Measurements from ENCODE around the gene MDFI.

The MDFI gene

GRCh38 chr6:41687501-41688175 is 49.4 kb downstream of the MDFI start:
- DNase-seq (ENCODE audit: low read depth in 2 of 2), result no peak

DNA sequence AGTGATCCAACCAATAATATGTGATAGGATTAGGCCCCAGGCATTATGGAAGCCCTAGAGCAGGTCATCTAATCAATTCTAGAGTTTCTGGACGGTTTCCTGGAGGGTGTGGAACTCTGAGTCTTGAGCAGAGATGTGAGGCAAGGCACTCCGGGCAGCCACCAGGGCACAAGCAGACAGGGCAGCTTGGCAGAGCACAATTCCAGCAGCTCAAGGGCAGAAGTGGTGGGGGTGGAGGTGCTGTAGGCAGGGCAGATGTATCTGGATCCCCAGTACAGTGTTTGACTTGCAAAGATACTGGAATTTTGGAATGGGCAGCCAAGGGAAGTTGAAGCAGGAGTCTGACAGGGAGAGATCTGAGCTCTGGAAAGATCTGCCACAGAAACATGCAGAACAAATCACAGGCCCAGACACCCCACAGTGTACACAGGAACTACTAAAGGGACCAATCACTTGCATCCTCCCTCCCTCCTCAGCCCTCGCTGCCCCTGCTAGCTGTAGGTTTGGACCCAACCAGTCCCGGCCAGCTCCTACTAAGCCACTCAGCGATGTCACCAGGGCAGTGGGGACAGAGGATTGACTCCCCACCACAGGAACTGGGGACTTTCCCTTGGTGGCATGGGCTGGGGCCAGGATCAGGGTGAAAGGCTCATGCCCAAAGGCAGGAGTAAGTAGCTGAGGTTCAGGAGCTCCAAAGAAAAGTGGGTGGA is 50.1 kb downstream of the MDFI start:
- DNase-seq (ENCODE audit: low read depth in 2 of 2), result no peak

- no peak for DNase-seq (ENCODE audit: low read depth in 2 of 2)
These were observed 51.1 kb downstream of the MDFI start for GRCh38 chr6:41689171-41690008.

DNA sequence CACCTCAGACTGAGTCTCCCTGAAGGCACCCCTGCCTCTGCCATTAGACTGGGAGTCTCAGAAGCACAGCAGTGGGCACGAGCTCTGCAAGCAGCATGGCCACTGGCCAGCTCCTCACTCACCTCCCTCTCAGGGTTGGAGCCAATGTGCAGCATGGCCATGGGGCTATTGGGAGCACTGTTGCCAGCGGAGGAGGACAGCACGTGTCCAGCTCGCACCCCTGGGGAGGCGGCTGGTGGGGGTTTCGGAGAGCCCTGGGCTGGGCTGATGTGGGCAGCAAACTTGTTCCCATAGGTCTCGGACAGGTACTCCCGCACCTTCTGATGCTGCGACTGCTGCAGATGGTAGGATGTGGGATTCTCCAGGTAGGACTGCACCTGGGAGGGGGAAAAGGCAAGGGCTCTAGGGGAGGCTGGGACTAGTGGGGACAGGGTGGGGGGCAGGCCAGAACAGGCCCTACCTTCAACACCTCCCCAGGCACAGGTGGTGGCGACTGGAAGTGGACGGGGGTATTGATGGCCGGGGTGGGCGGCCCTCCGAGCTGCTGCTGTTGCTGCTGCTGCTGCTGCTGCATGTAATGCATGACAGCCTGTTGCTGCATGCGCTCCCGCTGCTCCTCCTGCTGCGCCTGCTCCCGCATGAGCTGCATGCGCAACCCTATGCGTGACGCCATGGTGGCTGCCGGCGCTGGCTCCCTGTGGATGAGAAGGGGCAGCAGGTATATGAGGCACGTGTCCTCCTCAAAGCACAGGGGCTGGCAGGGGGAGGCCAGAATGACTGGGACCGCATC is 52.5 kb downstream of the MDFI start:
- no peak for DNase-seq (ENCODE audit: low read depth in 2 of 2)

- DNase-seq (ENCODE audit: low read depth in 2 of 2), result no peak
These were observed 53.3 kb downstream of the MDFI start for GRCh38 chr6:41691426-41692079.

- no peak for DNase-seq (ENCODE audit: low read depth in 2 of 2)
These were observed 53.9 kb downstream of the MDFI start for GRCh38 chr6:41692080-41692675.

- no peak for DNase-seq (ENCODE audit: low read depth in 2 of 2)
These were observed 54.5 kb downstream of the MDFI start for GRCh38 chr6:41692730-41693129.

DNA sequence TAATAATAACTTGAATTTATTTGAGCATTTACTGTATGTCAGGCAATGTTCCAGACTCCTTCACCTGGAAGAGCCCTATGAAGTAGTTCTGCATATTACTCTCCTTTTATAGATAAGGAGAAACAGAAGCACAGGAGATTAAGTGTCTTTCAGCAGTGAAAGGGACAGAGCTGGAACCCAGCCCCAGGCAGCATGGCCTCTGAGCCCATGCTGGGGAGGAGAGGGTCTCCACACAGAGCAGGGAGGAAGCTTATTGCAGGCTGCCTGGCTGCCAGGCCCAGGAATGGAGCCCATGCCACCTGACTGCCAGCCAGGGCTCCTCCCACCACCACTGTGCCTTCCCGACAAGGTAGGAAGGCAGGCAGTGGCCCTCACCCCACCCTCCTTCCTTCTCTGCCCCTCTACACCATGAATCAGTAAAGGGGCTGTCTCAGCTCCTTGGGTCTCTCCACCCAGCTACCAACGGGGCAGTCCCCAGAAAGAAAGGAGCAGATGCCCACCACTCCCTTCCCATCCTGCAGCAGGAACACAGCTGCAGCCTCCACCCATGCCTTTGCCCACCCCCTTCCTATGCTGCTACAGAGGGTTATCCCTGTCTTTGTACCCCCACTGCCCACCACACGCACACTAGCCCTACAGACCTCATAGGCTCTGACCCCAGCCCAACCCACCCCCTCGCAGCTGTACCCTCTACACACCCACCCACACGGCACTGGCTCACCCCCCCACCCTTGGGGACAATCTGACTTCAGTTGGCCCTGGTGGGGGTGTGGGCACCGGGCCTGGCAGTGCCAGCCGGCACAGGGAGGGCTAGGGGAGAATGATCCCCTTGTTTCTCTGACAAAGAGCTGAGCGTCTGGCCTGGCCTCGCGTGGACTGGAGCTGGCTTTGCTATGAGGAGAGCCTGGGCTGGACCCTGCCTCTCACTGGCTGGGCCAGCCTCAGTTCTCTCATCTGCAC is 55.3 kb downstream of the MDFI start:
- no peak for DNase-seq (ENCODE audit: low read depth in 2 of 2)

GRCh38 chr6:41694815-41695526 is 56.7 kb downstream of the MDFI start:
- no peak for DNase-seq (ENCODE audit: low read depth in 2 of 2)

DNA sequence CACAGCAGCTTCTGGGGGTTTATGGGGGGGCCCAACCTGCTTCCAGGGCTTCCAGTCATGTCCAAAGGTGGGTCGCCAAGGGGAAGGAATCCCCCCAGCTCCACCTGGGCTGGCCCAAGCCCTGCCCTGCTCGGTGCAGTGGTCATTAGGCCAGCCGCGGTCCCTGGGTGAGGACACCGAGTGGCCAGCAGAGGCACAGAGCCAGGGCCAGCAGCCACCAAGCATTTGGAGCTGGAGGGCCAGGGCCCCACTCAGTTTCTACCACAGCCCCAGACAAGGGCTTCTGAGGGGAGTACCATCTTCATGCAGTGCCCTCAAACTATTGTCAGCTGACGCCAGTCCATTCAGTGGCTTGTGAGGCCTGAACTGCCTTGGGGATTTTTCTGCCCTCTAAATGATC is 57.6 kb downstream of the MDFI start:
- no peak for DNase-seq (ENCODE audit: low read depth in 2 of 2)

DNA sequence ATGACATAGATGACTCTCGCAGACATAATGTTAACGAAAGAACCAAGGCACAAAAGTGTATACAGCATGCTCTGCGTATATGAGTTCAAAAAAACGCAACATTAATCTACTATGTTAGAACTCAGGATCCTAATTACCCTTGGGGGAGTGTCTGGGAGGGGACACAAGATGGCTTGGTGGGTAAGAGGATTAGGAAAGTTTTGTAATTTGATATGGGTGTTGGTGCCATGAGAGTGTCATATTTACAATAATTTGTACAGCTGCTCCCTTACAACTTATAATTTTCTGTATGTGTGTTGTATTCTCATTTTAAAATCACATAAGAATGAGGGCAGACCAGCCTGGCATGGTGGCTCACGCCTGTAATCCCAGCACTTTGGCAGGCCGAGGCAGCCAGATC is 58.5 kb downstream of the MDFI start:
- DNase-seq (ENCODE audit: low read depth in 2 of 2), result no peak

- DNase-seq (ENCODE audit: low read depth in 2 of 2), result no peak
These were observed 59.9 kb downstream of the MDFI start for GRCh38 chr6:41697861-41698781.

GRCh38 chr6:41699063-41699462 is 60.8 kb downstream of the MDFI start:
- no peak for DNase-seq (ENCODE audit: low read depth in 2 of 2)

DNA sequence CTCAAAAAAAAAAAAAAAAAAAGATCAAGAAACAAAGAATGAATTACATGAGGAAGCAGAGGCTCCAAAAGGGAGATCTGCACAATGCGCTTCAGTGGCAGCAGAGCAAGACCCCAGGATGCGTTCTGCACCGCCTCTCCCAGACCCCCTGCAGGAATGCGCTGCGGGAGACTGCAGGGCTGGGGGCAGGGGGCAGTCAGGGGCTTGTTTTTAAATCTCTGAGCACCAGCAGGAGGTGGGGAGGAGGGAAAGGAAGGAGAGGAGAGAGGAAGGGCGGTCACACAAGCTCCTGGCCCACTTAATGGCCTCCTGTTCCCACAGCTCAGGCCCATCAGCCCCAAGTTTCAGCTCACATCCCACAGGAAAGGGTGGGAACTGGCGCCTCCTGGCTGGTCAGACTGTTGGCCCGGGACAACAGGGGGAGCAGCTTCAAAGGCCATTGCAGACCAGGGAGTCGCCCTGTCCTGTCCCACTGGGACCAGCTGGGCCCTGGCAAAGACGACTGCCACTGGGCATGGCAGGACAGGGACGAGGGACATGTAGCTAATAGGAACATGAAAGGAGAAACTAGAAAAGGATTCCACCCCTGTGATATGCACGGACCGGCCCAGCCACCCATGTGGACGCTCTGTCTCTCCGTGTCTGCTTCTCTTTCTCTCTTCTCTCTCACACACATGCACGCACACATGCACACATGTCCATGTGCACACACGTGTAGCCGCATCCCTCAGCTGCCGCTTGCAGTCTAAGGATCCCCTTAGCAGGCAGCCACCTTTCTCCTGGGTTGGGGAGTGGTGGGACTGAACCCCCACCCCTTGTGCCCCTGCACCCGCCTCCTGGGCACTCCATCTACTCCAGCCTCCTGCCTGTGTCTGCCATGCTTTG is 62.4 kb downstream of the MDFI start:
- DNase-seq (ENCODE audit: low read depth in 2 of 2), result no peak

GRCh38 chr6:41702089-41702745 is 63.9 kb downstream of the MDFI start:
- no peak for DNase-seq (ENCODE audit: low read depth in 2 of 2)

DNA sequence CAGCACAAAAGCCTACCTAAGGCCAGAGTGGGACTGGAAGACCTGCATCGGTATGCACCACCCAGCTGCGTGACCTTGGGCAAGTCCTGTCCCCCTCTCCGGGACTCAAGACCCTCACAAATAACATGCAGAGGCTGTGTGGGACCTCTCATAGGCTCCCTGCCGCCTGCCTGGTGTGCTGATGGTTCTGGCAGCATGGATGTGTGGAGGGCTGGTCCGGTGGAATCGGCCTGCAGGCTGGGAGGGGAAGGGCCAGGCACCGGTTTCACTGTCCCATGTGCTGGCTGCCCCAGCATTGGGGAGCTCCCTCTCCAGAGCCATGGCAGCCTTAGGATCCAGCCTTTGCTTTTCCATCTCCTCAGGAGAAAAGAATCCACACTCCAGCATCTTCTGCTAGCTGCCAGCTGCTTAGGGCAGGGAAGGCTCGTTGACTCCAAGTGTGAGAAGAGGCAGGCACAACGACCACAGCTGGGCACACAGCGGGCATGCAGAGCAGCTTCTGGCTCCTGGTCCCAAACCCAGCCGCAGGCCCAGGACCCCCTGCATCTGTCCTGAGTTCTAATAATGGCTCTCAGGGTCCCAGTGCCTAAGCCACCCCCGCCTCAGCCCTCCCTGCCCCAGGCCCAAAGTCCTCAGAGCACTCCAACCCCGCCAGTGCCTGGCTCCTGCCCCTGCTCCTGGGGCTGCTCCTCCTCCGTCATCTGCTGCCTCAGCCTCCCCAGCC is 64.7 kb downstream of the MDFI start:
- no peak for DNase-seq (ENCODE audit: low read depth in 2 of 2)
